Camera-type eye (tissue), 1 donor: ENCODE measurements around the gene MAPK8IP2. TPM values are rescaled to one million over a fixed set of nuclear protein-coding genes. Genes with fewer than 3 reads are reported as not detected.

Source experiments
- total RNA-seq: library from RNA; depleted of rRNA; stranded (reverse); fragments of >200 nt; gene quantifications from one replicate; pipeline ENCODE4 v1.2.3, GENCODE V29; 2014

The MAPK8IP2 gene
- 22.7 TPM for total RNA-seq

GRCh38 chr22:50600538-50600937 lies at the start of gene MAPK8IP2:
Gene MAPK8IP2 (plus strand): TSS chr22:50600793. CDS start chr22:50600819, 26 bp downstream.

GRCh38 chr22:50562523-50563412 lies 37.8 kb upstream of the MAPK8IP2 start, which contains the start of gene SYCE3:
Gene SYCE3 (minus strand): TSS chr22:50562919. CDS start chr22:50556405, 6,514 bp downstream.

DNA sequence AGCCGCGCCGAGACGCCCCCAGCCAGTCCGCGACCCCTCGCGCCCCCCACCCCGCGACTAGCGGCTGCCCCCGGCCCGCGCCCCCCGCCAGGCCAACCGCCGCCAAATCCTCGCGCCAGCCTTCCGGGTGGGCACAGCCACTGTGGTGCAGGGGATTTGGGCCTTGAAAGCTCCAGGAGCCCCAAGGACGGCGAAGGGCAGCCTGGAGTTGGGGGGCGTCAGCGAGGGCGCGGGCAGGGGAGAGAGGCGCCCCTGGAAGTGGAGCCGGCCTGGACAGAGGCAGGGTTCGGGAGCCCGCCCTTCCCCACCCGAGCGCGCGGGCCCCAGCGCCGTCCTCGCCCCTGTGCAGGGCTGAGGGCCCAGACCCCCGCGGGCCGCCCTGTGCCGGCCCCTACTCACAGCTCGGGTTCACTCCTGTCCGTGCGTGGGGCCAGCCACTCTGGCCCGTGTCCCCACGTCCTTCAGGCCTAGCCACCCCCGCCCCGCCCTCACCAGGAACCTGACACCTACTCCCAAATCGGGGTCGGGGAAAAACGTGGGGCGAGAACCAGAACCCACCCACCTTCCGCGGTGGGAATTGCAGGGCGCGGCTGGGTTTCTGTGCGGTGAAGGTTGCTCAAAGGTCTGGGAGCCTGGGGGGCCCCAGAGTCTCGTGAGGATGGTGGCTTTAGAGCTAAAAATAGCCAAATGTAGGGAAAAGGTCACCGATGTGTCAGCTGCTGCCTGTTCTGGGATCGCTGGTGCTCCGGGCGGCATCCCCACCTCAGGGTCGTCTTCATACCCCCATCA lies 22.4 kb upstream of the MAPK8IP2 start, which contains the start of gene CPT1B:
Gene CPT1B, minus strand, starts transcription at position 441 of the 789 bp plus-strand sequence. CDS start 512 bp downstream, outside the sequence.

DNA sequence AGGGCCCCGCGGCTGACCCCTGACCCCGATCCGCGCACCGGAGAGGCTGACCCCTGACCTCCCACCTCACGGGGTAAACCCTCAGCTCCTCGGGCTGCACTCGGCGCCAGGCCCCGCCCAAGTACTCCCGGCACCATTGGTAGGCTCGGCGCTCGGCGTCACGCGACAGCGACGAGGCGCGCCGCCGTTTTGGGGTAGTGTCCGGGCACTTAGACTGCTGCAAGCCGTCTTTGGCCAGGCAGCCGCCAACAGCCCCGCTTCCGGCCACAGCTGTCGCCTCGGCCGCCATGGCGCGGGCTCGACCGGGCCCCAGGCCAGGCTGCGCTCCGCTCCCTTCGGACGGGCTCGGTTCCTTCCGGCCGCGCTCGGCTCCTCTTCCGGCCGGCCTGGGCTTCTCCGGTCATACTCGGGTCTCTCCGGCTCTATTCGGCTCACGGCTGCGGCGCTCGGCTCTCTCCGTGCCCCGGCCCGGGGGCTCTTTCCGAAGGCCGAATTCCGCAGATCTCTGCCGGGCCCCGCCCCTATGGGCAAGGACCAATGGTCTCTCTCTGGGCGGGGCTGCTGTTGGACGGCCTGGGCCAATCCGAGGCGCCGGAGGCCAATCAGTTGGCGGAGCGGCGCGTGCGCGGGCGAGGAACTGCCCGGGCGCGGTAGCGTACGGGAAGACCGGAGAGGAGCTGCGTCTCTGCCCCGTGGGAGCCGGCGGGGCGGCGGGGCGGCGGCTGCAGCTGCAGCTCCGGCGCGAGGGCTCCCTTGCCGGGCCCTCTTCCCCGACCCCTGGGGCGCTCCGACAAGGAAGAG lies 17.9 kb upstream of the MAPK8IP2 start, which contains the start of gene CHKB:
Gene CHKB, minus strand, starts transcription at position 357 of the 801 bp plus-strand sequence. Its CDS starts 68 bp downstream, at position 289.

GRCh38 chr22:50627642-50628542 lies 27.3 kb downstream of the MAPK8IP2 start, which contains the start of gene ARSA:
Gene ARSA (minus strand): TSS chr22:50628152. CDS start chr22:50627779, 373 bp downstream.

Other genes starting within 250 kb of the MAPK8IP2 start
- gene SBF1, start 125.8 kb upstream of the MAPK8IP2 start, total RNA-seq: 67.3 TPM
- 1.5 TPM for gene ADM2, start 119.2 kb upstream of the MAPK8IP2 start, total RNA-seq
- gene MIOX, start 113.9 kb upstream of the MAPK8IP2 start, total RNA-seq: not detected
- gene LMF2, start 93.1 kb upstream of the MAPK8IP2 start, total RNA-seq: 39.0 TPM
- gene NCAPH2, start 92.6 kb upstream of the MAPK8IP2 start, total RNA-seq: 58.1 TPM
- not detected for gene SCO2, start 75.2 kb upstream of the MAPK8IP2 start, total RNA-seq
- gene TYMP, start 70.8 kb upstream of the MAPK8IP2 start, total RNA-seq: 10.6 TPM
- gene KLHDC7B, start 54.9 kb upstream of the MAPK8IP2 start, total RNA-seq: 0.05 TPM
- not detected for gene SYCE3, start 37.9 kb upstream of the MAPK8IP2 start, total RNA-seq
- gene CPT1B, start 22.4 kb upstream of the MAPK8IP2 start, total RNA-seq: 15.6 TPM
- gene CHKB, start 17.9 kb upstream of the MAPK8IP2 start, total RNA-seq: 59.6 TPM
- 17.3 TPM for gene ARSA, start 27.4 kb downstream of the MAPK8IP2 start, total RNA-seq
- 10.6 TPM for gene SHANK3, start 72.0 kb downstream of the MAPK8IP2 start, total RNA-seq
- not detected for gene ACR, start 137.4 kb downstream of the MAPK8IP2 start, total RNA-seq
- 16.1 TPM for gene RABL2B, start 182.8 kb downstream of the MAPK8IP2 start, total RNA-seq